Subcutaneous adipose tissue (tissue), 4 donors: Measurements from ENCODE around the gene CCS. TPM values are rescaled to one million over a fixed set of nuclear protein-coding genes. Genes with fewer than 3 reads are reported as not detected.

ENCODE experiments used
- CTCF ChIP-seq: fragments of 450-650 bp; IDR thresholded peaks from one replicate; pipeline ENCODE4 v1.5.1; 2016; ENCODE audit warnings: low read depth, mild to moderate bottlenecking, control low read depth, antibody characterized with exemption, moderate library complexity
- total RNA-seq, 4 donors: library from RNA; depleted of rRNA; stranded (reverse); fragments of >200 nt; gene quantifications; one replicate each; pipeline ENCODE4 v1.1.0, GENCODE V29; 2016

CCS gene
- total RNA-seq, 4 donors from 2014 or later: 17.6 to 35.6 (median 24.0) TPM

- no peak for TF ChIP-seq CTCF
Observed at GRCh38 chr11:66600631-66601233, 7.7 kb downstream of the CCS start.

DNA sequence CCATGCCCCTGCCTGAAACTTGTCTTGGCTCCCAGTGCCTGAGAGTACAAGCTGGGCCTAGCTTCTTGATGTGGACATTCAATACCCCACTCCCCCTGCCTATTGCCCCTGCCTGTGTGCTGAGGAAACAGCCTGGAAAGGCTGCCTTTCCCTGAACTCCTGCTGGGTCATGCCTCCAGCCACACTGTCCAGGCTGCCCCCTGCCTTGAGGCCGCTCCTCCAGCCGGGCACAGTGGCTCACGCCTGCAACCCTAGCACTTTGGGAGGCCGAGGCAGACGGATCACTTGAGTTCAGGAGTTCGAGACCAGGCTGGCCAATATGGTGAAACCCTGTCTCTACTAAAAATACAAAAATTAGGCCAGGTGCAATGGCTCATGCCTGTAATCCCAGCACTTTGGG is 10.1 kb downstream of the CCS start:
- no peak for TF ChIP-seq CTCF

GRCh38 chr11:66604155-66604554 is 11.2 kb downstream of the CCS start:
- no peak for TF ChIP-seq CTCF

- no peak for TF ChIP-seq CTCF
Observed at GRCh38 chr11:66607126-66607834, 14.3 kb downstream of the CCS start.

GRCh38 chr11:66609721-66610617 is 17.0 kb downstream of the CCS start:
- TF ChIP-seq CTCF: no peak

GRCh38 chr11:66612458-66612857 is 19.5 kb downstream of the CCS start:
- no peak for TF ChIP-seq CTCF

GRCh38 chr11:66614073-66614472 is 21.1 kb downstream of the CCS start:
- TF ChIP-seq CTCF: no peak
